ENCODE data around the gene SSR4. TPM values are rescaled to one million over a fixed set of nuclear protein-coding genes. Genes with fewer than 3 reads are reported as not detected.

Gene SSR4
- total and polyA plus RNA-seq, 2 of the 13 experiments (the other 11 are each of a cell fraction or from before 2014, with no cell fraction given): 214 to 288 TPM

DNA sequence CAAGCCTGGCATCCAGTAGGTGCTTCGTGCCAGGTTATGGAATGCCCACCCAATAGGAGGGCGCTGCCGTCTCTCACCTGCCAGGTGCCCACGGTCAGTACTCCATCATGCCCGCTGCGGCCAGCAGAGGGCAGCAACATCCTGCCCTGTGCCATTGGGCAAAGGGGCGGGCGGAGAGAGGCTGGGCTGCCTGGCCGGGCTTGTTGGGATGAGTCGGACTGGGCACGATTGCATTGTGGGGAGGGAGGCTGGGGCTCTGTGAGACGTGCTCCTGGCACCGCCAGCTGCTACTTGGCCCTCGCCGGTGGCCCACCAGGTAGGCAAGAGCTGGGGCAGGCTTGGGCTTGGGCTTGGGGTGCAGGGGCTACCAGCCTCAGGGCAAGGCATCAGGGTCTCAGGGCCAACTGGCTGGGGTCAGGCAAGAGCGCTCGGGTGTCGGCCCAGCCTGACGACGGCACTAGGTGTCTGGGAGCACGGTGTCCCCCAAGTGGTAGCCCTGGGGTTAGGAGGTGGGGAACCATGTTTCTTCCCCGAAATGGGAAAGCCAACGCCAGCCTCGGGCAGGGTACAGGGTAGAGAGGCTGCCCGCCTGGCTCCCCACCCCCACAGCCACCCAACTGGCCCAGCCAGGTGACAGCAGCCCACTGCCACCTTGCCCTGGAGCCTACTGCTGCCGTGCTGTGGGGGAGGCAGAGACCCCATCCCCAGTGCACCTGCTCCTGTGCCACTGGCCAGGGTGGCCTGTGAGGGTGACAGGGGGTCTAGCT, 30.3 kb upstream of the SSR4 start, which contains the start of gene PLXNB3 (continued):
- TF ChIP-seq, protein P1, sequence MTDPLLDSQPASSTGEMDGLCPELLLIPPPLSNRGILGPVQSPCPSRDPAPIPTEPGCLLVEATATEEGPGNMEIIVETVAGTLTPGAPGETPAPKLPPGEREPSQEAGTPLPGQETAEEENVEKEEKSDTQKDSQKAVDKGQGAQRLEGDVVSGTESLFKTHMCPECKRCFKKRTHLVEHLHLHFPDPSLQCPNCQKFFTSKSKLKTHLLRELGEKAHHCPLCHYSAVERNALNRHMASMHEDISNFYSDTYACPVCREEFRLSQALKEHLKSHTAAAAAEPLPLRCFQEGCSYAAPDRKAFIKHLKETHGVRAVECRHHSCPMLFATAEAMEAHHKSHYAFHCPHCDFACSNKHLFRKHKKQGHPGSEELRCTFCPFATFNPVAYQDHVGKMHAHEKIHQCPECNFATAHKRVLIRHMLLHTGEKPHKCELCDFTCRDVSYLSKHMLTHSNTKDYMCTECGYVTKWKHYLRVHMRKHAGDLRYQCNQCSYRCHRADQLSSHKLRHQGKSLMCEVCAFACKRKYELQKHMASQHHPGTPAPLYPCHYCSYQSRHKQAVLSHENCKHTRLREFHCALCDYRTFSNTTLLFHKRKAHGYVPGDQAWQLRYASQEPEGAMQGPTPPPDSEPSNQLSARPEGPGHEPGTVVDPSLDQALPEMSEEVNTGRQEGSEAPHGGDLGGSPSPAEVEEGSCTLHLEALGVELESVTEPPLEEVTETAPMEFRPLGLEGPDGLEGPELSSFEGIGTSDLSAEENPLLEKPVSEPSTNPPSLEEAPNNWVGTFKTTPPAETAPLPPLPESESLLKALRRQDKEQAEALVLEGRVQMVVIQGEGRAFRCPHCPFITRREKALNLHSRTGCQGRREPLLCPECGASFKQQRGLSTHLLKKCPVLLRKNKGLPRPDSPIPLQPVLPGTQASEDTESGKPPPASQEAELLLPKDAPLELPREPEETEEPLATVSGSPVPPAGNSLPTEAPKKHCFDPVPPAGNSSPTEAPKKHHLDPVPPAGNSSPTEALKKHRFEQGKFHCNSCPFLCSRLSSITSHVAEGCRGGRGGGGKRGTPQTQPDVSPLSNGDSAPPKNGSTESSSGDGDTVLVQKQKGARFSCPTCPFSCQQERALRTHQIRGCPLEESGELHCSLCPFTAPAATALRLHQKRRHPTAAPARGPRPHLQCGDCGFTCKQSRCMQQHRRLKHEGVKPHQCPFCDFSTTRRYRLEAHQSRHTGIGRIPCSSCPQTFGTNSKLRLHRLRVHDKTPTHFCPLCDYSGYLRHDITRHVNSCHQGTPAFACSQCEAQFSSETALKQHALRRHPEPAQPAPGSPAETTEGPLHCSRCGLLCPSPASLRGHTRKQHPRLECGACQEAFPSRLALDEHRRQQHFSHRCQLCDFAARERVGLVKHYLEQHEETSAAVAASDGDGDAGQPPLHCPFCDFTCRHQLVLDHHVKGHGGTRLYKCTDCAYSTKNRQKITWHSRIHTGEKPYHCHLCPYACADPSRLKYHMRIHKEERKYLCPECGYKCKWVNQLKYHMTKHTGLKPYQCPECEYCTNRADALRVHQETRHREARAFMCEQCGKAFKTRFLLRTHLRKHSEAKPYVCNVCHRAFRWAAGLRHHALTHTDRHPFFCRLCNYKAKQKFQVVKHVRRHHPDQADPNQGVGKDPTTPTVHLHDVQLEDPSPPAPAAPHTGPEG (CRISPR knock-in tag; IDR thresholded peaks at IDR 0.05): no peak
- no peak for TF ChIP-seq SUZ12 (IDR thresholded peaks at IDR 0.05; ENCODE audit: low read depth, low read length)
- TF ChIP-seq, protein P2, sequence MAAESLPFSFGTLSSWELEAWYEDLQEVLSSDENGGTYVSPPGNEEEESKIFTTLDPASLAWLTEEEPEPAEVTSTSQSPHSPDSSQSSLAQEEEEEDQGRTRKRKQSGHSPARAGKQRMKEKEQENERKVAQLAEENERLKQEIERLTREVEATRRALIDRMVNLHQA (CRISPR knock-in tag; IDR thresholded peaks at IDR 0.05): no peak
- TF ChIP-seq ATRX (CRISPR knock-in tag; IDR thresholded peaks at IDR 0.05; ENCODE audit: borderline replicate concordance): no peak
- TF ChIP-seq ZNF781 (CRISPR knock-in tag; IDR thresholded peaks at IDR 0.05; ENCODE audit: borderline replicate concordance, not compliant biosample characterization): no peak
- TF ChIP-seq NONO (IDR thresholded peaks at IDR 0.05): no peak
- TF ChIP-seq NONO (CRISPR knock-in tag; conservative IDR thresholded peaks at IDR 0.05): peak; percentile 51; the same call in 1 of the 2 replicates
- no peak for TF ChIP-seq MATR3 (CRISPR knock-in tag; IDR thresholded peaks at IDR 0.05)
- TF ChIP-seq ZNF569 (CRISPR knock-in tag; IDR thresholded peaks at IDR 0.05; ENCODE audit: borderline replicate concordance): no peak
- TF ChIP-seq HMG20A (CRISPR knock-in tag; IDR thresholded peaks at IDR 0.05; ENCODE audit: borderline replicate concordance): no peak
- TF ChIP-seq, protein P3, sequence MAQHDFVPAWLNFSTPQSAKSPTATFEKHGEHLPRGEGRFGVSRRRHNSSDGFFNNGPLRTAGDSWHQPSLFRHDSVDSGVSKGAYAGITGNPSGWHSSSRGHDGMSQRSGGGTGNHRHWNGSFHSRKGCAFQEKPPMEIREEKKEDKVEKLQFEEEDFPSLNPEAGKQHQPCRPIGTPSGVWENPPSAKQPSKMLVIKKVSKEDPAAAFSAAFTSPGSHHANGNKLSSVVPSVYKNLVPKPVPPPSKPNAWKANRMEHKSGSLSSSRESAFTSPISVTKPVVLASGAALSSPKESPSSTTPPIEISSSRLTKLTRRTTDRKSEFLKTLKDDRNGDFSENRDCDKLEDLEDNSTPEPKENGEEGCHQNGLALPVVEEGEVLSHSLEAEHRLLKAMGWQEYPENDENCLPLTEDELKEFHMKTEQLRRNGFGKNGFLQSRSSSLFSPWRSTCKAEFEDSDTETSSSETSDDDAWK (CRISPR knock-in tag; IDR thresholded peaks at IDR 0.05): no peak
- TF ChIP-seq ZNF766 (CRISPR knock-in tag; IDR thresholded peaks at IDR 0.05; ENCODE audit: borderline replicate concordance): no peak
- TF ChIP-seq, protein P4, sequence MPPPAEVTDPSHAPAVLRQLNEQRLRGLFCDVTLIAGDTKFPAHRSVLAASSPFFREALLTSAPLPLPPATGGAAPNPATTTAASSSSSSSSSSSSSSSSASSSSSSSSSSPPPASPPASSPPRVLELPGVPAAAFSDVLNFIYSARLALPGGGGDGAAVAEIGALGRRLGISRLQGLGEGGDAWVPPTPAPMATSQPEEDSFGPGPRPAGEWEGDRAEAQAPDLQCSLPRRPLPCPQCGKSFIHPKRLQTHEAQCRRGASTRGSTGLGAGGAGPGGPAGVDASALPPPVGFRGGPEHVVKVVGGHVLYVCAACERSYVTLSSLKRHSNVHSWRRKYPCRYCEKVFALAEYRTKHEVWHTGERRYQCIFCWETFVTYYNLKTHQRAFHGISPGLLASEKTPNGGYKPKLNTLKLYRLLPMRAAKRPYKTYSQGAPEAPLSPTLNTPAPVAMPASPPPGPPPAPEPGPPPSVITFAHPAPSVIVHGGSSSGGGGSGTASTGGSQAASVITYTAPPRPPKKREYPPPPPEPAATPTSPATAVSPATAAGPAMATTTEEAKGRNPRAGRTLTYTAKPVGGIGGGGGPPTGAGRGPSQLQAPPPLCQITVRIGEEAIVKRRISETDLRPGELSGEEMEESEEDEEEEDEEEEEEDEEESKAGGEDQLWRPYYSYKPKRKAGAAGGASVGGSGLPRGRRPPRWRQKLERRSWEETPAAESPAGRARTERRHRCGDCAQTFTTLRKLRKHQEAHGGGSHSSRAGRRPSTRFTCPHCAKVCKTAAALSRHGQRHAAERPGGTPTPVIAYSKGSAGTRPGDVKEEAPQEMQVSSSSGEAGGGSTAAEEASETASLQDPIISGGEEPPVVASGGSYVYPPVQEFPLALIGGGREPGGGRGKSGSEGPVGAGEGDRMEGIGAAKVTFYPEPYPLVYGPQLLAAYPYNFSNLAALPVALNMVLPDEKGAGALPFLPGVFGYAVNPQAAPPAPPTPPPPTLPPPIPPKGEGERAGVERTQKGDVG (CRISPR knock-in tag; IDR thresholded peaks at IDR 0.05; ENCODE audit: borderline replicate concordance): no peak
- TF ChIP-seq, protein P5, sequence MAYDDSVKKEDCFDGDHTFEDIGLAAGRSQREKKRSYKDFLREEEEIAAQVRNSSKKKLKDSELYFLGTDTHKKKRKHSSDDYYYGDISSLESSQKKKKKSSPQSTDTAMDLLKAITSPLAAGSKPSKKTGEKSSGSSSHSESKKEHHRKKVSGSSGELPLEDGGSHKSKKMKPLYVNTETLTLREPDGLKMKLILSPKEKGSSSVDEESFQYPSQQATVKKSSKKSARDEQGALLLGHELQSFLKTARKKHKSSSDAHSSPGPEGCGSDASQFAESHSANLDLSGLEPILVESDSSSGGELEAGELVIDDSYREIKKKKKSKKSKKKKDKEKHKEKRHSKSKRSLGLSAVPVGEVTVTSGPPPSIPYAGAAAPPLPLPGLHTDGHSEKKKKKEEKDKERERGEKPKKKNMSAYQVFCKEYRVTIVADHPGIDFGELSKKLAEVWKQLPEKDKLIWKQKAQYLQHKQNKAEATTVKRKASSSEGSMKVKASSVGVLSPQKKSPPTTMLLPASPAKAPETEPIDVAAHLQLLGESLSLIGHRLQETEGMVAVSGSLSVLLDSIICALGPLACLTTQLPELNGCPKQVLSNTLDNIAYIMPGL (CRISPR knock-in tag; IDR thresholded peaks at IDR 0.05; ENCODE audit: borderline replicate concordance in 1 of 2, low read depth in 1 of 2): peak; percentile 73 to 78
- TF ChIP-seq NPAS2 (CRISPR knock-in tag; IDR thresholded peaks at IDR 0.05; ENCODE audit: borderline replicate concordance): no peak
